HUES48 (cell line): Measurements from ENCODE around the gene NAMPT.

Source experiments
- H3K27ac ChIP-seq: one replicate; pipeline ENCODE4 v1.7.0; 2013; ENCODE audit warnings: low read depth, low read length, inconsistent platforms
- H3K27me3 ChIP-seq: 2 replicates; pipeline ENCODE4 v1.6.1; 2013; ENCODE audit warnings: mild to moderate bottlenecking, low read length; ENCODE audit not compliant: control insufficient read depth, insufficient read depth
- H3K36me3 ChIP-seq: 2 replicates; pipeline ENCODE4 v1.6.1; 2013; ENCODE audit warnings: low read length; ENCODE audit not compliant: control insufficient read depth, insufficient read depth
- H3K4me1 ChIP-seq: 2 replicates; pipeline ENCODE4 v1.6.1; 2013; ENCODE audit warnings: mild to moderate bottlenecking, low read length; ENCODE audit not compliant: control insufficient read depth, insufficient read depth
- H3K4me3 ChIP-seq: 2 replicates; pipeline ENCODE4 v1.5.1; 2013; ENCODE audit warnings: mild to moderate bottlenecking, low read depth, low read length
- H3K9ac ChIP-seq: 2 replicates; pipeline ENCODE4 v1.6.1; 2013; ENCODE audit warnings: mild to moderate bottlenecking, low read depth, low read length, moderate library complexity
- H3K9me3 ChIP-seq: 2 replicates; pipeline ENCODE4 v1.6.1; 2013; ENCODE audit warnings: low read length; ENCODE audit not compliant: control insufficient read depth, insufficient read depth

NAMPT gene

GRCh38 chr7:106206826-106207541, 77.8 kb downstream of the NAMPT start:
- H3K4me3 ChIP-seq: no peak overlapping the region
- no peak overlapping the region for H3K9ac ChIP-seq
- no peaks in the 10 kb centered on the region for H3K36me3 ChIP-seq
- peaks cover 16% of the 10 kb centered on the region for H3K9me3 ChIP-seq
- no peaks in the 10 kb centered on the region for H3K27me3 ChIP-seq
- H3K4me1 ChIP-seq: no peaks in the 10 kb centered on the region
- H3K27ac ChIP-seq: no peak overlapping the region

GRCh38 chr7:106205621-106206222, 79.1 kb downstream of the NAMPT start:
- Histone ChIP-seq H3K9ac (no peak overlapping the region), H3K27ac (no peak overlapping the region)

GRCh38 chr7:106203473-106203872, 81.3 kb downstream of the NAMPT start:
- Histone ChIP-seq H3K36me3 (no peaks in the 10 kb centered on the region), H3K27me3 (no peaks in the 10 kb centered on the region), H3K27ac (no peak overlapping the region), H3K9ac (no peak overlapping the region), H3K4me3 (no peak overlapping the region), H3K4me1 (no peaks in the 10 kb centered on the region), H3K9me3 (peaks cover 13% of the 10 kb centered on the region)

More at GRCh38 chr7:106205621-106206222, 79.1 kb downstream of the NAMPT start:
- Histone ChIP-seq H3K36me3 (no peaks in the 10 kb centered on the region), H3K4me1 (no peaks in the 10 kb centered on the region), H3K27me3 (no peaks in the 10 kb centered on the region), H3K9me3 (peaks cover 16% of the 10 kb centered on the region), H3K4me3 (no peak overlapping the region)

- no peak overlapping the region for H3K27ac ChIP-seq
- no peak overlapping the region for H3K4me3 ChIP-seq
- no peaks in the 10 kb centered on the region for H3K9me3 ChIP-seq
- no peak overlapping the region for H3K9ac ChIP-seq
- H3K4me1 ChIP-seq: no peaks in the 10 kb centered on the region
- H3K36me3 ChIP-seq: no peaks in the 10 kb centered on the region
- no peaks in the 10 kb centered on the region for H3K27me3 ChIP-seq
These were observed 83.6 kb downstream of the NAMPT start for GRCh38 chr7:106201164-106201563.

- no peaks in the 10 kb centered on the region for H3K27me3 ChIP-seq
- H3K4me1 ChIP-seq: no peaks in the 10 kb centered on the region
- no peak overlapping the region for H3K4me3 ChIP-seq
- H3K9ac ChIP-seq: no peak overlapping the region
- H3K36me3 ChIP-seq: no peaks in the 10 kb centered on the region
- no peak overlapping the region for H3K27ac ChIP-seq
- no peaks in the 10 kb centered on the region for H3K9me3 ChIP-seq
These were observed 84.9 kb downstream of the NAMPT start for GRCh38 chr7:106199813-106200364.

- no peak overlapping the region for H3K27ac ChIP-seq
These were observed 85.8 kb downstream of the NAMPT start for GRCh38 chr7:106199024-106199423.

More at GRCh38 chr7:106199024-106199423, 85.8 kb downstream of the NAMPT start:
- Histone ChIP-seq H3K4me3 (no peak overlapping the region), H3K9ac (no peak overlapping the region), H3K36me3 (no peaks in the 10 kb centered on the region), H3K27me3 (no peaks in the 10 kb centered on the region), H3K9me3 (no peaks in the 10 kb centered on the region), H3K4me1 (no peaks in the 10 kb centered on the region)
